Activated CD4-positive, alpha-beta T cell treated with anti-CD3 and anti-CD28 coated beads, Interleukin-2, amount 10 ng/mL, durations not matched to agents 7 days and 5 days (primary cell): Measurements from ENCODE around the gene PFKFB1. TPM values are rescaled to one million over a fixed set of nuclear protein-coding genes. Genes with fewer than 3 reads are reported as not detected.

Experiments used
- CTCF ChIA-PET: fragments of 350-600 bp; sonication (Branson Sonifier 250); formaldehyde crosslinking; loops from one replicate; lab custom pipeline; 2021; ENCODE audit warnings: antibody characterized with exemption; lab: Charles Lee
- POLR2A ChIA-PET: fragments of 350-600 bp; sonication (Branson Sonifier 250); formaldehyde crosslinking; loops from one replicate; lab custom pipeline; 2021; ENCODE audit warnings: antibody characterized with exemption; lab: Charles Lee
- DNase-seq: peaks from one replicate; pipeline ENCODE4 v3.0.0-alpha.2; 2020
- H3K27ac Mint-ChIP-seq: one replicate; pipeline ENCODE4 v1.8.0; 2021; ENCODE audit warnings: mild to moderate bottlenecking, moderate library complexity, mixed read lengths
- H3K27me3 Mint-ChIP-seq: one replicate; pipeline ENCODE4 v1.8.0; 2021; ENCODE audit warnings: mixed read lengths
- H3K36me3 Mint-ChIP-seq: one replicate; pipeline ENCODE4 v1.8.0; 2021; ENCODE audit warnings: low read depth, mixed read lengths
- H3K4me1 Mint-ChIP-seq: one replicate; pipeline ENCODE4 v1.8.0; 2021; ENCODE audit warnings: mixed read lengths
- H3K4me3 Mint-ChIP-seq: one replicate; pipeline ENCODE4 v1.8.0; 2021; ENCODE audit warnings: mild to moderate bottlenecking, moderate library complexity, mixed read lengths
- H3K9me3 Mint-ChIP-seq: one replicate; pipeline ENCODE4 v1.8.0; 2021; ENCODE audit warnings: mixed read lengths
- total RNA-seq, 2 experiments: library from RNA; stranded (reverse); gene quantifications; one replicate each; pipeline ENCODE4 v1.2.3, GENCODE V29; 2021

The PFKFB1 gene
- total RNA-seq, 2 experiments from 2014 or later = 0.23 to 0.64 TPM

DNA sequence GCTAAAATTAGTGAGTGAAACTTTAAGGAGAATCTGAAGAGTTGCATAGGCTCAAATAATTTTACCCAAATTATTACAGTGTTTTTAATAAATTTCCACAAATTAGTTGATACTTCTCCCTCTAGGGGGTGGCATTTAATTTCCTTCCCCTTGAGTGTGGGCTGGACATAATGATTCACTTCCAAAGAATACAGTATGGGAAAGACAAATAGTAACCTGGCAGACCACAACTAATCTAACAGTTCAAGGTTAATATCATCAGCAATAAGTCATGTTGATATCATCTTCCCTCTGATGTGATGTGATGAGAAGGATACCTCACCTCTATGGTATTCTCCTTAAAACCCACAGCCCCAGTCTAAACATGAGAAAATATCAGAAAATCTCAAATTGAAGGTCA lies 15.5 kb downstream of the PFKFB1 start:
- no peak overlapping the region for H3K27ac Mint-ChIP-seq
- H3K4me1 Mint-ChIP-seq = no peaks in the 10 kb centered on the region
- CTCF ChIA-PET = no interaction called here
- no peak for DNase-seq
- no peaks in the 10 kb centered on the region for H3K9me3 Mint-ChIP-seq
- H3K36me3 Mint-ChIP-seq = no peaks in the 10 kb centered on the region
- POLR2A ChIA-PET = no interaction called here
- peaks cover 2% of the 10 kb centered on the region for H3K27me3 Mint-ChIP-seq
- H3K4me3 Mint-ChIP-seq = no peak overlapping the region

DNA sequence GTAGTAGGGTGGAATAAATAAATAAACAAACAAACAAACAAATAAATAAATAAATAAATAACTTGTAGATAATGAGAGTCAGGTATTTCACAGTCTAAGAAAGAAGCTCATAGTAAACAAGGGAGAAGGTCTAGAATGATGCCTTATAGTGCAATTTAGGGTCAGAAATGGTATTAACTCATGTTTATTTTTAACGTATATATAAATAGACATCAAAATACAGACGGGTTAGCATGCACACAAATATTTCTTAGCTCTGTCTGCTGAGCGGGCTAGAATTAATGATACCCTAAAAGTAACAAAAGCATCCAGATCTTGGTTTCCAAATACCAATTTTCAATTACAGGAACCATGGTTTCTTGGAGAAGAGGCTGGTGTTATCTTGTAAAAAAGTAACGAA lies 16.6 kb downstream of the PFKFB1 start:
- ChIA-PET CTCF (no interaction called here), POLR2A (no interaction called here)
- Mint-ChIP-seq H3K4me3 (no peak overlapping the region), H3K4me1 (no peaks in the 10 kb centered on the region), H3K27ac (no peak overlapping the region), H3K36me3 (no peaks in the 10 kb centered on the region), H3K9me3 (no peaks in the 10 kb centered on the region), H3K27me3 (peaks cover 2% of the 10 kb centered on the region)
- no peak for DNase-seq

DNA sequence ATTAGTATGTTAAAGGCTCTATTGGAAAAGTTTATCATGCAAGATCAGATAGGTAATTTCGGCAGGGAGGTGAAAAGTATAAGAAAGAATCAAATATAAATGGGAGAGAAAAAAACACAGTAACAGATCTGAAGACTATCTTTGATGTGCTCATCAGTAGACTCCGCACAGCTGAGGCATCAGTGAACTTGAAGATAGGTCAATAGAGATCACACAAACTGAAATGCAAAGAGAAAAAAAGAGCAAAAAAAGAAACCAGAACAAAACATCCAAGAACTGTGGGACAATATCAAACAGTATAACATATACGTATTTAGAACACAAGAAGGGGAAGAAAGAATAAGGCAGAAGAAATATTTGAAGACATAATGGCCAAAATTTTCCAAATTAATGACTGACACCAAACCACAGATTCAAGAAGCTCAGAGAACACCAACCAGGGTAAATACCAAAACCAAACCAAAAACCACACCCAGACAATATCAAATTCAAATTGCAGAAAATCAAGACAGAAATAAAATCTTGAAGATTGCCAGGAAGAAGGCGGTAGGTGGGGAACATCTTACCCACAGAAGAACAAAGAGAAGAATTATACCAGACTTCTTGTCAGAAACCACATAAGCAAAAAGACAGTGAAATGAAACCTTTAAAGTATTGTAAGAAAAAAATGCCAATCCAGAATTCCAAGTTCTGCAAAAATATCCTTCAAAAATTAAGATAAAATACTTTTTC lies 29.1 kb downstream of the PFKFB1 start:
- ChIA-PET POLR2A (no interaction called here), CTCF (no interaction called here)
- H3K9me3 Mint-ChIP-seq = peaks cover 3% of the 10 kb centered on the region
- no peaks in the 10 kb centered on the region for H3K36me3 Mint-ChIP-seq
- H3K4me3 Mint-ChIP-seq = no peak overlapping the region
- no peaks in the 10 kb centered on the region for H3K27me3 Mint-ChIP-seq
- no peak for DNase-seq
- no peak overlapping the region for H3K27ac Mint-ChIP-seq
- peaks cover 8% of the 10 kb centered on the region for H3K4me1 Mint-ChIP-seq

DNA sequence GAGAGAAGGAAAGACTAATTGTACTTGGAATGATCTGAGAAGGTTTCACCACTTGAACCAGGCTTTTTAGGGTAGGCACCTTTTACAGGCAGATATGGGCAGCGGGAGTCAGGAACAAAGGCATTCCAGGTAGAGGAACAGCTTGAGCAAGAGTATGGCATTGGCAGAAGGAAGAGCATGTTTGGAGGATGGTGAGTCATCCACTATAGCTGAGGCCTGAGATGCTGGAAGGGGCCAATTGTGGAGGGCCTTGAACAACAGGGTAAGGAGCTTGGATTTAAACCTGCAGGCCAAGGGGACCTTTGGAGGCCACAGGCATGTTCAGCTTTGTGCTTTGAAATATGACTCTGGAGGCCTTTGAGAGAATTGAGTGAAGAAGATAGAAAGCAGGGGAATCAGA lies 32.2 kb downstream of the PFKFB1 start:
- CTCF ChIA-PET = no interaction called here
- Mint-ChIP-seq H3K27ac (no peak overlapping the region), H3K36me3 (no peaks in the 10 kb centered on the region)

DNA sequence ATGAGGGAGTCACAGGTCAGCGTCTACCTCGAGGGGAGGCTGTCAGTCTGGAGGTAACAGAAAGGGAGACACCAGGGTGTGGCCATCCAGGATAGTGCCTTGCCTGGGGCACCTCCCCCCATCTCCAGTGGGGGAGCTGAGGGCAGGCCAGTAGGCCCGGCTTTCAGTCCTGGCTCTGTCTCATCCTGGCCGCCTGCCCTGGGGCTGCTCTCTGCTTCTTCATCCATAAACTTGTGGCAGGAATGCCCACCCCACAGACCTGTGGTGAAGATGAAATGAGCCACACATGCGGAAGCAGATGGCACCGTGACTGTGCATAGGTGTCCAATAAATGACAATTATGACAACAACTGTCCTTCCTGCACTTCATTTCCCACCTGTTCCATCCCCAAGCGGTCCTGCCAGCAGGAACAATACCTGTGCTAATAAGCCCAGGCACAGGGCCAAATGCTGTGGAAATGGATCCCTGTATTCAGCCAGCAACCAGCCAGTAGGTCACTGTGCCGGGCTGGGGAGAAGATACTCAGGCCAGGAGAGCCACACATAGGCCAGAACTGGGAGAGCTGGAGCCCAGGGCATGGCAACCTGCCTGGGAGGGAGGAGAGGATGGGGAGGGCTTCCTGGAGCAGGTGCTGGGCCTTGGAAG lies 43.1 kb downstream of the PFKFB1 start:
- CTCF ChIA-PET = no interaction called here
- Mint-ChIP-seq H3K9me3 (no peaks in the 10 kb centered on the region), H3K36me3 (no peaks in the 10 kb centered on the region), H3K4me3 (no peak overlapping the region), H3K4me1 (no peaks in the 10 kb centered on the region), H3K27me3 (no peaks in the 10 kb centered on the region), H3K27ac (no peak overlapping the region)
- POLR2A ChIA-PET = no interaction called here
- DNase-seq = no peak

More for the DNA sequence above, 32.2 kb downstream of the PFKFB1 start:
- no peak for DNase-seq
- peaks cover 5% of the 10 kb centered on the region for H3K9me3 Mint-ChIP-seq
- peaks cover 8% of the 10 kb centered on the region for H3K4me1 Mint-ChIP-seq
- H3K4me3 Mint-ChIP-seq = no peak overlapping the region
- no peaks in the 10 kb centered on the region for H3K27me3 Mint-ChIP-seq
- POLR2A ChIA-PET = no interaction called here

DNA sequence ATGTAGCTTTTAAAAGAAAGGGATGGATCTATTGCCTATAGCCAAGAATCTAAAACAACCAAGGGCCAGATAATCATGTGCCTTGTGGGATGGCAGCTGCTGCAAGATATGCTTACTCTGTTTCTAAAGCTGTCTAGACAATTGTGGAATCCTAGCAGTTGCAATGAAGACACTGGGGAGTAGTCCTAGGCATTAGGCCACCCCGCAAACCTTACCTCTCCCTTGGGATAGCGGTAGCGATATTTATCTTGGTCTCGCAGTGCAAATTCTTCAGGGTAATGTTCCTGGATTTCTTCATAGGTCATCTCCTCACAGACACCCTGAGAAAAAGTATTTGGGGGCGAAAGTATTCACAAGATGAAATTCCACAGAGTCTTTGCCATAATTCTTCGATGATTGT lies 48.8 kb downstream of the PFKFB1 start:
- no peak for DNase-seq
- Mint-ChIP-seq H3K4me3 (no peak overlapping the region), H3K4me1 (no peaks in the 10 kb centered on the region), H3K9me3 (no peaks in the 10 kb centered on the region), H3K36me3 (no peaks in the 10 kb centered on the region), H3K27ac (no peak overlapping the region), H3K27me3 (no peaks in the 10 kb centered on the region)
- ChIA-PET CTCF (no interaction called here), POLR2A (no interaction called here)

DNA sequence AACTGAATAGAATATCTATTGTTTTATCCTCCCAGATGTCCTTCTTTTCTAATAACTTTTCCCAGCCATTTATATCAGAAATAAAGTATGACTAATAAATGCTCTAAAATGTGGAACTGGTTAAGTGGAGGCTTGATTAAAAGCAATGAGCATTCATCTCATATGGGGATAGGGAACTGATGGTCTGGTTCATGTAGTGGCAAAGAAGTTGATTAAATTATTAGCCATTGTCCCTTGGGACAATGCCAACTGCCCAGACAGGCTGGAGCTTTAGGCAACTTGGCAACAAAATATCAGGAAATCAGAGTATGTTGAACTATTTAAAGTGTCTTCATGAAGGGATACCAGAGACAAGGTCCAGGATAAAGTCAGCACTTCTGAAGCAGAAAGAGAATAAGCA lies 49.2 kb downstream of the PFKFB1 start:
- H3K27ac Mint-ChIP-seq = no peak overlapping the region
- H3K36me3 Mint-ChIP-seq = no peaks in the 10 kb centered on the region
- no peak for DNase-seq
- ChIA-PET POLR2A (no interaction called here), CTCF (no interaction called here)
- no peak overlapping the region for H3K4me3 Mint-ChIP-seq
- H3K9me3 Mint-ChIP-seq = no peaks in the 10 kb centered on the region
- H3K27me3 Mint-ChIP-seq = no peaks in the 10 kb centered on the region
- no peaks in the 10 kb centered on the region for H3K4me1 Mint-ChIP-seq

DNA sequence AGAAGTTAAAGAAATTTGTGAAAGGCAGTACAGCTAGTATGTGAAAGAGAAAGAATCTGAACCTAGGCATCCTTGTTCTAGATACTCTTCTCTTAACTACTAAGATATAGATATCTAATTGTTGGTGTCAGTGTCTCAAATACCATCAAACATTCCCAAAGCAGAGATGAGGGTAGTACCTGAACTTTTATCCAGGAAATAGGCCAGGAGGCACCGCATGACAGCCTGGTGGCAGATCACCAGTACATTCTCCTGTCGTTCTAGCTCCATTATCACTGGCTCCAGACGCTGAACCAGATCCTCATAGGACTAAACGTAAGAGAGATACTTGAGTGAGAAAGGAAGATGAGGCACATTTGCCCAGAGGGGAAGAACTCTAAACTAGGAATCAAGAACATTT lies 56.6 kb downstream of the PFKFB1 start:
- Mint-ChIP-seq H3K4me1 (no peaks in the 10 kb centered on the region), H3K4me3 (no peak overlapping the region), H3K27ac (no peak overlapping the region), H3K27me3 (no peaks in the 10 kb centered on the region), H3K36me3 (no peaks in the 10 kb centered on the region), H3K9me3 (no peaks in the 10 kb centered on the region)
- ChIA-PET POLR2A (no interaction called here), CTCF (no interaction called here)
- no peak for DNase-seq

DNA sequence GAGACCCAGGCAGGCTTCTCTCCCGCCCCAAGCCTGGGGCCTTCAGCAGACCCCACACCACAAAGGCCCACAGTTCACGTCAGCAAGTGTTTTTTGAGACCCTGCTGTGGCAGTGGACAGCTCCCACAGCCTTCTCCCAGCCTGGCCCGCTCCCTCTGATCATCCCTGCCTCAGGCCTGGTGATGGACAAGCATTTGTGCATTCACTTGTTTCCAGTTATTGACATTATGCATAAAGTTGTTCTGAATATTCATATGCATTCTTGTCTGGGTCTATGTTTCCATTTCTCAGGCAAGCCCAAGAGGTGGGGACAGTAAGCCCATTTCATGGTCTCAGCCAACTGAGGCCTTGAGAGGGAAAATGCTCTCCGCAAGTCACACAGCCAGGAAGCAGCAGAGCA lies 58.7 kb downstream of the PFKFB1 start:
- ChIA-PET POLR2A (no interaction called here), CTCF (no interaction called here)
- Mint-ChIP-seq H3K27ac (no peak overlapping the region), H3K9me3 (no peaks in the 10 kb centered on the region), H3K4me1 (no peaks in the 10 kb centered on the region), H3K36me3 (no peaks in the 10 kb centered on the region), H3K27me3 (no peaks in the 10 kb centered on the region), H3K4me3 (no peak overlapping the region)
- DNase-seq = no peak

DNA sequence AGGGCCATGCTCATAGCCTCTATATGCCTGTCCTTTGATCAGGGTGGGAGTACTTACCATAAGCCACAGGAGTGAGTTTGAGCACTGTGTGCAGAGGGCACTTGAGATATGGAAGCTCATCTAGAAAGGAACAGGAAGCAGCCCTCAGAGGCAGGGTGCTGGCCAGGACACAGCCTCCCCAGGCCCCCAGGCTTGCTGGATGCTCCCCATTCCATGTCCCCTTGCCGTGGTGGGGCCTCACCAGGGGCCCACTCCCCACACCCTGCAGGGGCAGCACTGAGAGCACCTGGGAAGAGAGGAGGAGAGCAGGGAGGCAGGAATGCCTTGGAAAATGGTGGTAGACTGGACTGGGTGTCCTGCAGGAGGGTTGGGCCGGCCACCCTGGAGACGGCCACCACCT lies 59.1 kb downstream of the PFKFB1 start:
- H3K27ac Mint-ChIP-seq = no peak overlapping the region
- CTCF ChIA-PET = no interaction called here
- no peak overlapping the region for H3K4me3 Mint-ChIP-seq
- POLR2A ChIA-PET = no interaction called here
- no peaks in the 10 kb centered on the region for H3K4me1 Mint-ChIP-seq
- H3K36me3 Mint-ChIP-seq = no peaks in the 10 kb centered on the region
- no peaks in the 10 kb centered on the region for H3K27me3 Mint-ChIP-seq
- DNase-seq = no peak
- no peaks in the 10 kb centered on the region for H3K9me3 Mint-ChIP-seq

DNA sequence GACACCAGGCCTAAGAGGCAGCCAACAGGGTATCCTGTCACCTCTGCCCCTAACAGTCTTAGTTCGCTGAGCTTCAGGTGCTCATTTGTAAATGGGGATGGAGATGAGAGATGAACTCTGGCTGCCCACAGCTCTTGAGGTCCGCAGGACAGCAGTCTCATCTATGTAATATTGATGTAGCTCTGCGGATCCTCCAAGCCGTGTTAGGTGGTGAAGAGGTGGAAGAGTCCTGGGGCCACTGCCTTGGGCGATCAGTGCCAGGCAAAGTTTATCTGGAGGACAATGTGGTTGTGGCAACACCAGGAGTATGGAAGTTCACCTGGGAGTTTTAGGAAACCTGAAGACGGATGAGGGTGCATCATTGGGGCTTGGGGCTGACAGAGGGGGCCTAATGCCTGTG lies 59.9 kb downstream of the PFKFB1 start:
- no peak for DNase-seq
- CTCF ChIA-PET = no interaction called here
- no peaks in the 10 kb centered on the region for H3K9me3 Mint-ChIP-seq
- H3K36me3 Mint-ChIP-seq = no peaks in the 10 kb centered on the region
- H3K27ac Mint-ChIP-seq = no peak overlapping the region
- no peak overlapping the region for H3K4me3 Mint-ChIP-seq
- no peaks in the 10 kb centered on the region for H3K4me1 Mint-ChIP-seq
- no peaks in the 10 kb centered on the region for H3K27me3 Mint-ChIP-seq
- POLR2A ChIA-PET = no interaction called here

DNA sequence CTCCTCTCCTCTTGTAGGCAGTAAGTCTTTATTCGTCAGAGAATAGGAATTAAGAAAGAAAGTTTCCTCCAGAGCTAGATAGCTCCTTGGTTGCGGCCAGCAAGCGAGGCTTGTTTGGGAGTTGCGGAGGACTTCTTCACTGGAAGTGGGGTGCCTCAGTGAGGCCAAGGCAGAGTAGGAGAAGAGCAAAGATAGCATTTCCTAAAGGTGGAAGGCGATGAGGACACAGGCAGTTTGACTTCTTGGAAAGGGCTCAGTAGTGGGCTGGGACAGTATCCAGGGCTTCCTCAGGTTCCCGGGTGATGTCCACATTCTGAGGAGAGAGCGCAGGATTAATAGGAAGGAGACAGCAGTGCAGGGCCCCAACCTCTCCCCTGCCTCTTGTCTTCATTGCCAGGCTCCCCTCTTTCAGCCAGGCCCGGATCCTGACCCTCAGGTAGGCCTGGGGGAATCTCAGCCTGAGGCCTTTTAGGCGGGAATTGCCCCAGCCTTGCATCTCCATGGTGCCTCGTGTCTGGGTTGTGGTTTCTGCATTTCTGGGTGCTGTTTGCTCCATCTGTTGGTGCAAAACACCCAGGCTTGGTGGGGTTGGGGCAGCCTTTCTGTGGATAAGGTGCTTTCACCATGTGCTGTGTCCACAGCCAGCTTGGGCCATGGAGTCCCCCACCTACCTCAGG lies 60.7 kb downstream of the PFKFB1 start:
- H3K27ac Mint-ChIP-seq = no peak overlapping the region
- H3K4me1 Mint-ChIP-seq = no peaks in the 10 kb centered on the region
- no peaks in the 10 kb centered on the region for H3K27me3 Mint-ChIP-seq
- no peak for DNase-seq
- POLR2A ChIA-PET = no interaction called here
- CTCF ChIA-PET = no interaction called here
- H3K9me3 Mint-ChIP-seq = no peaks in the 10 kb centered on the region
- no peak overlapping the region for H3K4me3 Mint-ChIP-seq
- H3K36me3 Mint-ChIP-seq = no peaks in the 10 kb centered on the region

DNA sequence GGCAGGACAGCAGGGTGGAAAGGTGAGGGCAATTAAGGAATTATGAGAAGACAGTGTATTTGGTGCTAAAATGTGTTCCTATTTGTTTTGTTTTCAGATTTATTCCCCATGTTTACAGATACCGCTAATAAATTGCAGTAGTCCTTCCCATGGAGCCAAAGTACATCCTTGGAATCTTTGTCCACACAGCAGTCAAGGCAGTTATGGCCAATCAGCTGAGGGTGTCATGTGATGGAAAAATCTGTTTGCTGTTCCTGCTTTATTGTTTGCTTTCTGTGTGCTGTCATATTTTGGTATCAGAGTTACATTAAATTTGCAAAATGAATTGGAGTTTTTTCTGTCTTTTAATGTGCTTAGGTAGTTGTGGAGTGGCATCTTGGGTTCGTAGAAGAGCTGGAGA lies 62.9 kb downstream of the PFKFB1 start:
- H3K4me1 Mint-ChIP-seq = no peaks in the 10 kb centered on the region
- no peaks in the 10 kb centered on the region for H3K27me3 Mint-ChIP-seq
- ChIA-PET CTCF (no interaction called here), POLR2A (no interaction called here)
- no peak overlapping the region for H3K27ac Mint-ChIP-seq
- H3K9me3 Mint-ChIP-seq = no peaks in the 10 kb centered on the region
- no peaks in the 10 kb centered on the region for H3K36me3 Mint-ChIP-seq
- no peak for DNase-seq
- H3K4me3 Mint-ChIP-seq = no peak overlapping the region
